ENCODE measurements around the gene ATXN7L3.
"Not testable (repeated sequence)": the region's sequence is repeated elsewhere in the genome, so short reads cannot be mapped to it uniquely, and the experiment has no call there.

The ATXN7L3 gene, protein sequence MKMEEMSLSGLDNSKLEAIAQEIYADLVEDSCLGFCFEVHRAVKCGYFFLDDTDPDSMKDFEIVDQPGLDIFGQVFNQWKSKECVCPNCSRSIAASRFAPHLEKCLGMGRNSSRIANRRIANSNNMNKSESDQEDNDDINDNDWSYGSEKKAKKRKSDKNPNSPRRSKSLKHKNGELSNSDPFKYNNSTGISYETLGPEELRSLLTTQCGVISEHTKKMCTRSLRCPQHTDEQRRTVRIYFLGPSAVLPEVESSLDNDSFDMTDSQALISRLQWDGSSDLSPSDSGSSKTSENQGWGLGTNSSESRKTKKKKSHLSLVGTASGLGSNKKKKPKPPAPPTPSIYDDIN

DNA sequence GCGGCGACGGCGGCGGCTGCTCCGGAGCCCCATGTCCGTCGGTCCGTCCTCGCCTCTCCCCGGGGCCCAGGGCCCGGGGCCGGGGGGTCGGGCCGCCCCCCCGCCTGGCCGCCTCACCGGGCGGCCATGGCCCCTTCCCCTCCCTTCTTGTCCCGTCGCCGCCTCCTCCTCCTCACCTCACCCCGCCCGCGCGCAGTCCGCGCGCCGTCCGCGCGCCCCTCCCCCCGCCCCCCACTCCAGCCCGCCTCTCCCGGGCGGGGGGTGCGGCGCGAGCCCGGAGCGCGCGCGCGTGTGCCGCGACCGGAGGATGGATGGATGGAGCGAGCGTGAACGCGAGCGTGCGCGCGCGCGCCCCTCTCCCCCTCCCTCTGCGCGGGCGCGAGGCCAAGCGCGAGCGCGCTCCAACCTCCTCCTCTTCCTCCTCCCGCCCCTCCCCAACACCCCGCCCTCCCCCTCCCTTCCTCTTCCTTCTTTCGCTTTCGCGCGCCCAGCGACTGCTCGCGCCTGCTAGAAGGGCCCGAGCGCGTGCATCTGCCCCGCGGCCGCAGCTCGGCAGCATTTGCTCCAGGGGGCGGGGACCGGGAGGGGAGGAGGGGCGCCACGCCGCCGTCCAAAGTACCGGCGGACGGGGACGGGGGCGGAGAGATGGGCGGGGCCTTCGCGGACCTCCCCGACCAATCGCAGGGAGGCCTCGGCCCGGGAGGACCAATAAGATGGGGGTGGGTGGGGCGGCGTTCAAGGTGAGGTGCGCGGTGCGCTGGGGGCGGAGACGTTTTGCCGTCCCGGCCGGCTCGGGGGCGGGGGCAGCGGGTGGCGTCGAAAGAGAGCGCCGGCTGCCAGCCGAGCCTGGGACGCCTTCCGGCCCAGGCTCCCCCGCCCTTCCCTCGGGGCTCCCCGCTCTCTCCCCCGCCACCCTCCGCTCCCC, at the start of gene ATXN7L3:
ATXN7L3 (minus strand) TSS at position 332 of the 925 bp plus-strand sequence. CDS start 1,814 bp downstream, outside the sequence.
- DNase-seq (ENCODE audit: low read depth in 2 of 2): peak; percentile 100

DNA sequence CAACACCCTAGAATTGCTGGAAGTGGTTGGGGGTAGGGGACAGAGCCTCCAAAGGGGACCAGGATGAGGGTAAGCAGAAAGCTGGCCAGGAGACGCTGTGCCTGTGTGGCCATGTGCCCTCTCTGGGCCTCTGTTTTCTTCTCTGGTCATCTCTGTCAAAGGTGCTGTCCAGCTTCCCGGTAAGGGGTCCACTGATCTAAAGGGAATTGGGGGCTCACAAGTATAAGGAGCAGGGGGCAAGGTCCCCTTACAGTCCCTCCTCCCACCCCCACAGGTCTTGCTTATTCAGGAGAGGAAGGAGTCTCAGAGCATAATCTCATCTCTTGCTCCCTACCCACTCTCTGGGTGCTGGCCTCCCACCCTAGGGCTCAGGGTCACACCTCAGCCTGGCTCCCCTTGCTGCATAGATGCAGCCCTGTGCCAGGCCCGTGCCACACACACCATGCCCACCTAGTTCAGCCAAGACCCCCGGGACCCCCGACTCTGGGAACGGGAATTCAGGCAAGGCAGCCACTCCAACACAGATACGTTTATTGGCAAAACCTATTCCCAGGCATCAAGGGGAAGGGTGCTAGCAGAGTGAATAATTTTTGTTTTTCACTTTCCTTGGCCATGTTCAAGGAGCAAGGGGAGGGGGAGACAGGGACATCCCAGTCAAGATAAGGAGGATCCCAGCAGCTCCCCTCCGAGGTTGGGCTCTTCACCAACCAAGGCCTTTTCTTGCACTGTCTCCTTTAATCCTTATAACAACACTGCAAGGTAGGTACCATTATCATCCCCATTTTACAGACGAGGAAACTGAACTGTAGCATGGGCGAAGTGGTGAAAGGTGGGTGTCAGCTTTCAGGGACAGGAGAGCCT, 48.4 kb upstream of the ATXN7L3 start:
- no peak for DNase-seq (ENCODE audit: low read depth in 2 of 2)

DNA sequence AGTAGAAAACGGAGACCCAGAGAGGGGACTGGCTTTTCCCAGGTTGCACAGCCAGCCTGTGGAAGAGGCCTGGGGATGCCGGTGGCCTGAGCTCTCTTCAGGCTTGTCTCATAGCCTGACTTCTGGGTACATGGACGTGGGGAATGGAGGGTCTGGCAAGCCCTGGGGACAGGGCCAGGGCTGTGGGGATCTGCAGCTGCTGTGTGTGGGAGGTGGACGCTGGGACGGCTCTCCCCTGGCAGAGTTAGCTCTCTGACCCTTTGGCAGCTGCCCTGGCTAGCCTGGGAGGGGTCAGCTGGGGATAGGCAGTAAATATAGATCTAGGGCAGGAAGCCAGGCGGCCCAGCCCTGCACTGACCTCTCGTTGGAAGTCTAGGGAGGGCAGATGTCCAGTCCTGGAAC, 47.8 kb upstream of the ATXN7L3 start:
- DNase-seq (ENCODE audit: low read depth in 2 of 2): no peak

DNA sequence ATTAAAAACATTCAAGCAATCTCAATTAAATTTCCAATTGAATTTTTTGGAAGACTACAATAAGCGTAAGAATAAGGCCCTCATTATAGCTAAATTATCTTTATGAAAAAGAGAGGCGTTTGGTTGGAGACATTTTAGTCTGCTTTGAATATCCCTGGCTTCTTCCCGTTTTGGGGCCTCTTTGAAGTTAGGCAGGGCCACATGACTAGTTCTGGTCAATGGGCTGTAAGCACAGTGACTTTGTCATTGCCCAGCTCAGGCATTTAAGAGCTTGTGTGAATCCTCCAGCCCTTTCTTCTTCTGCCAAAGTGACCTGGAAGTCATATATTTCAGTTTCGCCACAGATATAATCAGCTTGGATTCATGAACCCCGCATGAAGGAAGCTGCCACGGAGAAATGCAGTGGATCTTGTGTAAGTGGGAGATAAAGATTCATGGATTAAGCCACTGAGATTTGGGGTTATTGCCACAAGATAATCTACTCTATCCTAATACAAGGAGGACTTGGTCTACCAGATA, 41.5 kb upstream of the ATXN7L3 start:
- no peak for DNase-seq (ENCODE audit: low read depth in 2 of 2)

DNA sequence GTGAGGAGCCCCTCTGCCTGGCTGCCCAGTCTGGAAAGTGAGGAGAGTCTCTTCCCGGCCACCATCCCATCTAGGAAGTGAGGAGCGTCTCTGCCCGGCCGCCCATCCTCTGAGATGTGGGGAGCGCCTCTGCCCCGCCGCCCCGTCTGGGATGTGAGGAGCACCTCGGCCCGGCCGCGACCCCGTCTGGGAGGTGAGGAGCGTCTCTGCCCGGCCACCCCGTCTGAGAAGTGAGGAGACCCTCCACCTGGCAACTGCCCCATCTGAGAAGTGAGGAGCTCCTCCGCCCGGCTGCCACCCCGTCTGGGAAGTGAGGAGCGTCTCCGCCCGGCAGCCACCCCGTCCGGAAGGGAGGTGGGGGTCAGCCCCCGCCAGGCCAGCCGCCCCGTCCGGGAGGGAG, 38.2 kb upstream of the ATXN7L3 start:
- DNase-seq (ENCODE audit: low read depth in 2 of 2): not testable (repeated sequence)

DNA sequence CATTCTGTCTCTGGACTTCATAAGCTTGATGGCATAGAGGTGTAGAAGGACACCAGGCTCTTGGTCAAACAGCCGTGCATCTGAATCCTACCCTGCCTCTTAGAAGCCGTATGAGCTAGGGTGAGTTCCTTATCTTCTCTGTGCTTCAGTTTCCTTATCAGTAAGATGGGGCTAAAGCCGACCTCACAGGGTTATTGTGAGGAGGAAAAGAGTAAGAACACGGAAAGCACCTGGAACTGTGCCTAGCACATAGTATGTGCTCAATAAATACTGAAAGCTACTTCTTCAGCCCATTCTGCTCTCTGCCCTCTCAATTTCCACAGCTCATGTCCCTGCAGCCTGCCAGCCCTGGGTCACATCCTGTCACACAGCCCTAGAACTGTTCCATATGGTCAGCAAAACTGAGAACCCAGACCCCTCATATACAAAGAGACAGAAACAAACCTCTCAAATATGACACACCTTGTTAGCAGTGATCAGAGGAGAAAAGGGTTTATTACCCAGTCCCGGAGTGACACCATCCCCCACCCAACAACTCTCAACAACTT, 36.8 kb upstream of the ATXN7L3 start:
- DNase-seq (ENCODE audit: low read depth in 2 of 2): no peak

DNA sequence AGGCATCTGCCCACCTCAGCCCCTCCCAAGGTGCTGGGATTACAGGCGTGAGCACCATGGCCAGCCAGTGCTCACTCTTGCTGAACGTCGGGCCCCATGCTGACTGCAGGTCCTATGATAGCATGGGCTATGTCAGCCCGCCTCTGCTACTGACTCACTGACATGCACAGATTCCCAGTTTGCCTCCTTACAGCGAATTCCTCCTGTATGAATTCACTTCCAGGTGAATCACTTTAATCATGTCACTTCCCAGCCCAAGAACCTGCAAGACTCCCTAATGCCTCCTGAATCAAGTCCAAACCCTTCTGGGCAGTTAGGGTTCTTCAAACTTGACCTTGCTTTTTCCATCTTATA, 35.9 kb upstream of the ATXN7L3 start:
- no peak for DNase-seq (ENCODE audit: low read depth in 2 of 2)

DNA sequence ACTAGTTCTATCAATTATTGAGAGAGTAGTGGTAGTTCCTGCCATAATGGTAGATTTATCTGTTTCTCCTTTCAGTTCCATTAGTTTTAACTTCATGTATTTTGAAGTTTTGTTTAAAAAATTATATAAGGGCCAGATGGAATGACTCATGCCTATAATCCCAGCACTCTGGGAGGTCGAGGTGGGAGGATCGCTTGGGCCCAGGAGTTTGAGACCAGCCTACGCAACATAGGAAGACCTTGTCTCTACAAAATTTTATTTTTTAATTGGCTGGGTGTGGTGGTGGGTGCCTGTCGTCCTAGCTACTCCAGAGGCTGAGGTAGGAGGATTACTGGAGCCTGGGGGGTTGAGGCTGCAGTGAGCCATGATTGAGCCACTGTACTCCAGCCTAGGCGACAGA, 33.9 kb upstream of the ATXN7L3 start:
- no peak for DNase-seq (ENCODE audit: low read depth in 2 of 2)

DNA sequence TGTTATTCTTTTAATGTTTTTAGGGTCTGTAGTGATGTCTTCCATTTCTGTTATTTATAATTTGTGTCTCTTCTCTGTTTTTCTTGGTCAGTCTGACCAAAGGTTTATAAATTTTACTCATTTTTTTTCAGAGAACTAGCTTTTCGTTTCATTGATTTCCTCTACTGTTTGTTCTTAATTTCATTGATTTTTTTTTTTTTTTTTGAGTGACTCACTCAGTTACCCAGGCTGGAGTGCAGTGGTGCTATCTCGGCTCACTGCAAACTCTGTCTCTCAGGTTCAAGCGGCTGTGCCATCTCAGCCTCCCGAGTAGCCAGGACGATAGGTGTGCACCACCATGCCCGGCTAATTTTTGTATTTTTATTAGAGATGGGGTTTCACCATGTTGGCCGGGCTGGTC, 32.4 kb upstream of the ATXN7L3 start:
- DNase-seq (ENCODE audit: low read depth in 2 of 2): no peak

DNA sequence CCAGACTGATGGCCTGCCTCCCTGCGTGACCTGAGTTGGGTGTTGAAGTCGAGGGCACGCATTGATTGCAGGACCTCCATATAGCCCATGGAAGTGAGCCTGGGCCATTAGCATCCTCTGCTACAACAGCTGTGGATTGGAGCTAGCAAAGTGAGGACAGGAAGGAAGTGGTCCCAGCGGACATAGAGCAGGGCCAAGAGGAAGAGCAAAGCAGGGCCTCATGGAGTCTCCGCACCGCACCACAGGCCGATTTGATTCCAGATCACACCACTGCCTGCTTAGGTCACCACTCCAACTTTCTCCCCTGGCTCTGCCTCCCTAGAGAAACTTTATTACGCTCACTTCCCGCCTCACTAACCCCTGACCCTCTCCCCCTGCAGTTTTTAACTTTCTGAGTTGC, 30.5 kb upstream of the ATXN7L3 start:
- DNase-seq (ENCODE audit: low read depth in 2 of 2): no peak

DNA sequence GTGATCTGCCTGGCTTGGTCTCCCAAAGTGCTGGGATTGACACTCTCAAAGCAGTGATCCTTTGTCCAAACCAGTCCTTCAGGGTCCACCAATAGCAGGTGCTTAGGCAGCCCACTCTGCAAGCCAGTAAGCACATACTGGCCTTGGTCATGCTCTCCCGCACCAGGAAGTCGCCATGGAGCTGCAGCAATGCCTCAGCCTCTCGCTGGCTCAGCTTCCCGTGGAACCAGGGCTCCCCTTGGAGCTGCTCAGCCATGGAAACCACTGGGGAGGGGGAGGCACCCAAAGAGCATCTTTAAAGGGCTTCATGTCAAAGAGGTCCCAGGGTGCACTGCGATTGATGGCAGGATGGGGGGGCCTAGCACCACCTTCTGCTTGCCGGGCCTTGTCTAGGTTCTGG, 29.4 kb upstream of the ATXN7L3 start:
- DNase-seq (ENCODE audit: low read depth in 2 of 2): no peak

DNA sequence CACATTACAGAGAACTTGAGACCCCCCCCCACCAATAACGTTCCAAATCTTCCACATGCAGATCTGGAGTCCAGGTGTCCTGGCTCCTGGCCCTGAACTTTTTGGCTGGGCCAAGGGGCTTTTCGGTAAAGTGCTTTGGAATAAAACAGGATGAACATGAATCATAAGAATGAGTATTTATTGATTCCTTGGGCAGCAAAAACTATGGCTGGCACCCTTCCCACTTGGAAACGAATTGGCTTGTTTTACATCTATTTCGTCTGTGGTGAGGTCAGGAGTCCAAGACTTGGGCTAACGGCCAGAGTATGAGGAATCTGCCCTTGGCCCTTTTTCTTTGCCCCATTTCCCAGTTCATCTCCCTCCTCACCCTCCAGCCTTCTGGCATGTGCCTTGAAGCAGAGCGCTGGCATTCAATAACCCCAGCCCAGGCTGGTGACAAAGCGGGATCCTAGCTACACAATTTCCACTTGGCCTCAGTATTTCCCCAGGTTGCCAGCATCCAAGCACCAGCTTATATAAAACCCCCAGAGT, 23.9 kb upstream of the ATXN7L3 start:
- no peak for DNase-seq (ENCODE audit: low read depth in 2 of 2)

DNA sequence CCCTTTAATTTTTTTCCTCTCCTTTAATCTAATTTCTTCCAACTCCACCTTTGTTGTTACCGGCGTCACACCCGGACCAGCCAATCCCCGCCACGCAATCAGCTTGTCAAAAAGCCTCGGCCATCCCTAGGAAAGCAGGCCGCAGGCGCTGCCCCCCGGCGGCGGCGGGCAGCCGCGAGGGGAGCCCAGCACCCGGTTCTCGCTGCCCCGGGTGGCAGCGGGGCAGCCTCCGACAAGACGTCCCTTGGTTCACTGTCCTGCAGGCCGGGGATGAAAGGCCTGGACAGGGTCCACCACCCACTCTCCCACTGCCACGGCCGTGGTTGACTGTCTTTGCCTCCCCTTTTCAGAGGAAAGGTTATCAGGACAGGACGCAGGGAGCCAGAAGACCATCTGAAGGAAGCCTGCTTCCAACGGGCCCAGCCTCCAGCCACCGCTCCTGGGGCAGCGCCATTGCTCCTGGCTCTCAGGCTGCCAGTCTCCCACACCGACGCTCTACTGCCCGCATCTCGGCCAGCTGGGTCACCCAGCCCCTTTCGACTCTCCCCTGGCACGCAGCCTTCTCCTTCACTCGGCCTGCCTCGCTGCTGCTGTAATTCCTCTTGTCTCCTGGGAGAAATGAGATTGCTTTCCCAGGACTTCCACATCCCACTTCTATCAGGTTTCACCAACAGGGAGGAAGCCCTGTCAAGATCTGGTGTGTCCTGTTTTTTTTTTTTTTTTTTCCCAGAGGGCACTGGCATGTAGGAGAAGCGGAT, 22.6 kb upstream of the ATXN7L3 start:
- no peak for DNase-seq (ENCODE audit: low read depth in 2 of 2)

DNA sequence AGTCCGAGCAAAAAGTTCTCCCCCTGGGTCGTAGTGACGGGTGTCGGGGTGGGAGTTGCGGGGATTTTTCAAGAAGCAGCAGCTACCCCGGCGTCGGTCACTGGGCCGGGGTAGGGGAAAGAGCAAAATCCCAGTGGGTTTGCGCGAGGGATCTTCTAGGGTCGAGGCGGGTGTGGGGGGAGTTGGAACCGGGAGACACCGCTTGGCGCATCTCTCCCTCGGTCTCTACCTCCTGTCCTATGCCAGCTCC, 22.1 kb upstream of the ATXN7L3 start:
- DNase-seq (ENCODE audit: low read depth in 2 of 2): no peak

DNA sequence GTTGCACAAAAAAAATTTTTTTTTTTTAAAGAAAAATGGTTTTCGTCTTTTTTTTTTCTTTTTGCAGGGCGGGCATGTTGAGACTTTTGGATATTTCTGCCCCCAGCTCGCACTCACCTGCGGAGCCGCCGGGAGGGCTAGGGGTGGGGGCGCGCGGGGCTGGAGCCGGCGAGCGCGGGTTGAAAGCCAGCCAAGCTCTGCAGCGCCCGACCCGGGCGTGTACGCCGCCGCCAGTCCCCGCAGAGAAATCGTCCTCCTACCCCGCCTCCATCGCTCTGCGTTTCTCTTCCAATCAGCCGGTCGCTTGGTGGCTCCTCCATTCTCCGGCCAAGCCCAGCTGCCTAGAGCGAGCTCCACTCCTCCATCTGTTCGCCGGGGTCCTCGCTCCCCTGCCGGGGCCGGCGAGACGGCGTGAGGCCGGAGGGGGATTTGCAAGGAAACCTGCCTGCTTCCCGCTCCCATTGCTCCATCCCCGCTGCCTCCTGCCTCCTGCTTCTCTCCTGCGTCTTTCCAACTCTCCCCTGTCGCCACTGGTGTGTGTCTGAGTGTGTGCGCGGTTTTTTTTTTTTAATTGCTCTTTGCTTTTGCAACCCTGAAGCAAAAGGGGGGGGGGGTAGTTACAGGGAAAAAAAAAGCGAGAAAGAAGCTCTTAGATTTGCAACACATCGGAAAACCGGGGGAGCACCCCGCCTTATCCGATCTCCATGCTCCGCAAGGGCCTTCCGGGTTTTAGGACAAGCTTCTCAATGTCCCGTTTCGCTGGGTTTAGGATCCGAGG, 21.6 kb upstream of the ATXN7L3 start:
- peak in 1 of 2 donors; percentile 56 for DNase-seq (ENCODE audit: low read depth in 2 of 2)

DNA sequence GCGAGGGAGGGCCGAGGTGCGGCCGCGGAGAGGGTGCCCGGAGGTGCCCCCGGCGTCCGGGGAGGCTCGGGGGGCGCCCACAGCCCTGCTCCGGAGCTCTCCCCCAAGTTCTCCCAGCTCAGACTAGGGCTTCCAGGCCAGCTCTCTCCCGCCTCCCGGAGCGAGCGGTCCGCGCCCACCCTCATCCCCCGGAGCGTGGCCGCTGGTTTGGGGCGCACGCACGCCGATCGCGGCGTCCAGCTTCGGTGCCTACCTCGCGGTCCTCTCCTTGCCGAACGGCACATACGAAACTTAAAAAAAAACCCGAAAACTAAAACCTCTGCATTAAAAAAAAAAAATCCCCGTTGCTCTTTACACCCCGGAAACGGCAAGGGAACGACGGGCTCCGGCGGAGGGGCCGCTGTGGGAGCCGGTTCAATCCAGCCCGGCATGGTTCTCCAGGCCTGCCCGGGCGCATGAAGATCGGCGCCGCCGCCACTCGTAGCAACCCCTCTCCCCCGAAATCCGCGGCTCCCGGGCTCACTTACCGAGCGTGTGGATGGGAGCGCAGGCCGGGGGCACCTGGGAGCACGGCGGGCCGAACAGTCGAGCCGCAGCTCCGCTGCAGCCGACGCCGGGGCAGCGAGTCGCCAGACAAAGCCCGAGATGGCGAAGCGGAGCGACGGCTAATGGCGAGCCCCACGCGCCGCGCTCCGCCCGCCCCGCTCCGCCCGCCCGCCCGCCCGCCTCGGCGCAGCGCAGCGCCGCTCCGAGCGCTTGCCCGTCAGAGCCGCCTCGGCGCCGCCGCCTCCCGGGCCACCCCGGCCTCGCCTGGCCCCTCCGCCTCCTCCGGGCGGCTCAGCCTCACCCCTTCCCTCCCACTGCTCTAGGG, 20.8 kb upstream of the ATXN7L3 start:
- no peak for DNase-seq (ENCODE audit: low read depth in 2 of 2)

DNA sequence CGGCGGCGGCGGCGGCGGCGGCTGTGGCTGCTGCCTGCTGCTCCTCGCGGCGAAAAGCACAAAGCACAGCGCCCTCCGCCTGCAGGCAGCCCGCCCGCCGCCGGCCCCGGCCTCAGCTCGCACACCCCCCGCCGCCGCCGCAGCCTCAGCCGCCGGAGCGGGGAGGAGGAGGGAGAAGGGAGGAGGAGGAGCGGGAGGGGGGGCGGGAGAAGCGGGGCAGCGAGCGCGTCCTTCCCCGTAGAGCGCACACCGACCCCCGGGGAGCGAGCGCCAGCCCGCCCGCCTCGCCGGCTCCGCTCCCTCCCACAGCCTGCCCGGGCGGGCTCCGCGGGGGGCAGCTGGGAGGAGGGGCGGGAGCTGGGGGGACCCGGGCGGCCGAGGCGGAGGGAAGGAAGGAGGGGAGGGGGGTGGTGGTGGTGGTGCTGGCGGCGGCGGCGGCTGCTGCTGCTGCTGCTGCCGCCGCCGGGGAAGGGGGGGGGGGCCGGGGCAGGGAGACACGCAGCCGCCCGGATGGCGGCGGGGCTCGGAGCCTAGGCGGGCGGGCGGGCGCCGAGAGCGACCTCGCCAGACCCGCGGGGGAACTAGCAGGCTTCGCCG, 20.0 kb upstream of the ATXN7L3 start, which contains the start of gene UBTF:
UBTF (minus strand) TSS at position 60 of the 597 bp plus-strand sequence. CDS start 1,446 bp downstream, outside the sequence.
- DNase-seq (ENCODE audit: low read depth in 2 of 2): peak in 1 of 2 donors; percentile 50

DNA sequence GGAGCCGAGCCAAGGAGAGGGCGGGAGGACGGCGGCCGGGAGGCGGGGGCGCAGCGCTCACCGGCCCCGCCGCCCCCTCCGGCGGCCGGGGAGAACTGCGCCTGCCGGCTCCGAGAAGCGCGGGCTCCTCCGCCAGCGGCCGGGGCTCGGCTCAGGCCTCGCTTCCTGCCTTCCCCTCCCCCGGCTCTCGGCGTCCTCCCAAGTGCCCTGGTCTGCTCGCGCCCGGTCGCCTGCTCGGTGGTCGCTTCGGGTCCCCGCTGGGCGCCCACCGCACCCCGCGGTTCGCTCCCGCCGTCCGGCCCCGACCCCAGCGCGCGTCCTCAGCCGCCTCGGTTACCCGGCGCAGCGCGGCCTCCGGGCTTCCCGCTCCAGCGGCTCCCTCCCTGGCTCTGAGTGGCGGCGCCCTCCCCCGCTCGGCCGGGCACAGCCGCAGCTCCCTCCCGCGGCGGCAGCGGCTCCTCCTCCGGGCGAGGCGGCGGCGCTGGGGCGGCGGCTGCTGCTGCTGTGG, 19.5 kb upstream of the ATXN7L3 start:
- DNase-seq (ENCODE audit: low read depth in 2 of 2): peak; percentile 58 to 68
